ENCODE measurements around the gene AMDHD1. TPM values are rescaled to one million over a fixed set of nuclear protein-coding genes. Genes with fewer than 3 reads are reported as not detected.
"Not testable (repeated sequence)": the region's sequence is repeated elsewhere in the genome, so short reads cannot be mapped to it uniquely, and the experiment has no call there.

Gene AMDHD1
- total RNA-seq, 1 experiment from 2014 or later = 0.17 TPM

- DNase-seq (ENCODE audit: low read depth) = peak; percentile 5
These were observed 20.0 kb downstream of the AMDHD1 start for GRCh38 chr12:95963096-95963495.

DNA sequence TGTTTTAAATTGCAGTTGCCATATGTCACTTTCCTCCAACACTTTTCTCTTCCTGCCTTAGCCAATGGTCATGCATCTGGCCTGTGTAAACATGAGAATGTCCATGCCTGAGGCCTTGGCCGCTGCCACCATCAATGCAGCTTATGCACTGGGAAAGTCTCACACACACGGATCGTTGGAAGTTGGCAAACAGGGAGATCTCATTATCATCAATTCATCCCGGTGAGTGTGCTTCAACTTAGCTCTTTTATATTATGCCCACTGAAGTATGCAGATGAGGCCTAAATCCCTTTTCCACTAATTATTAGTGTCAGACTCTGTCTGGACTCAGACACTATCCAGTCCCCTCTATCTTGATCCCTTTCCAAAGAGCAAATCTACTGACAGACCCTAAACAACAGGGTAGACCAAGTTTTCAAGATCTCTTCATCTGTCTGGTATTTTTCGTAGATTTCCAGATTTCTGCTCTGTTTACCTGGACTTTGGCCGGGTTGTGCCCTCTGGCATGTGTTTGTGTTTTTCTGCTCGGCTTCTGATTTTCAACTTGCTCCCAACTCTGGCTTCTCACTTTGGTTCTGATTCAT is 23.2 kb downstream of the AMDHD1 start:
- DNase-seq (ENCODE audit: low read depth) = no peak

DNA sequence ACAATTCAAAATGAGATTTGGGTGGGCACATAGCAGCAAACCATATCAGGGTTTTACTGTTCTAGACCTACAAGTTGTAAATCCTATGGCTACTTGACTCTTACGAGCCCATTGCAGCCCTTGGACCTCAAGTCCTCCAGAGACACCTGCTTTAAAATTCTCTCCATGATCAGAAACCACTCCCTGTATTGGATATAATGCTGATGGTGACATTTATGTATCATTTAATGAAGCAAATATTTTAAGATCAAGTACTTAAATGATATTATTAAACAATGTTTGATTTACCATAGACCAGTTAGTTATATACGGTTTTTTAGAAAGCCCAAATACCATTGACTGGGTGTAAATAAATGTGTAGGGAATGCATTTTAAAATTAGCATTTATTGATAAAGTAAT is 24.2 kb downstream of the AMDHD1 start:
- no peak for DNase-seq (ENCODE audit: low read depth)

- DNase-seq (ENCODE audit: low read depth) = not testable (repeated sequence)
These were observed 26.0 kb downstream of the AMDHD1 start for GRCh38 chr12:95969116-95969515.

DNA sequence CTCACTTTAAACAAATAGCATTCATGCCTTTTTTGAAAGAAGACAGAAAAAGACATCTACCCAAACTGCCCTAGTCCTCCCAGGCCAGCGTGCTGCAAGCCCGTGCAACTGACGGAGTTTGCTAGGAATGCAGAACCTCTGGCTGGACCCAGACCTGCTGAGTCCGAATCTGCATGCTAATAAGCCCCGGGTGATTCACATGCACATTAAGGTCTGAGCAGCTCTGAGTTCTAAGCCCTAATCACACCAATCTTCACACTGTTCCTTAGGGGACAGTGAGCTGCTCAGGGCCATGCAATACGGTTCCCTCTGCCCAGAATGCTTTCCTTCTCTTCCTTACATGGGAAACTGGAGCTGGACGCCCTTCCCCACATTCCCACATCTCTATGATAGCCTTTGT is 27.8 kb downstream of the AMDHD1 start:
- DNase-seq (ENCODE audit: low read depth) = no peak

GRCh38 chr12:95972832-95973456 is 29.8 kb downstream of the AMDHD1 start:
- DNase-seq (ENCODE audit: low read depth) = no peak

DNA sequence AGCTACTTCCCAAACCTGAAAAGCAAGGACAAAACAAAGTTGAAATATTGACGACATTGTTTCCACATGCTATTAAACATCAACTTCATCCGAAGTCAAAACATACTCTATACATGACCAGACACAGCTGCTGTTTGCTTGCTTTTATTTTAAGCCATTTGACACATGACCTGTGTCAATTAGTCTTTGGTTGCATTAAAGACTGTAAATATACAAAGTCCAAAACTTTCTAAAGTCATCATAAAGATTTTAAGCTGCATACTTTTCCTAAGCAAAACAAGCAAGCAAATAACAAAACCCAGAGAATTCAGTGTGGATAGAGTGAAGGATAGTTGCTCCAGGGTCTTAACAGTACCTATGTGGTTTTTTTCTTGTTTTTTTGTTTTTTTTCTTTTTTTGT is 31.2 kb downstream of the AMDHD1 start:
- no peak for DNase-seq (ENCODE audit: low read depth)

DNA sequence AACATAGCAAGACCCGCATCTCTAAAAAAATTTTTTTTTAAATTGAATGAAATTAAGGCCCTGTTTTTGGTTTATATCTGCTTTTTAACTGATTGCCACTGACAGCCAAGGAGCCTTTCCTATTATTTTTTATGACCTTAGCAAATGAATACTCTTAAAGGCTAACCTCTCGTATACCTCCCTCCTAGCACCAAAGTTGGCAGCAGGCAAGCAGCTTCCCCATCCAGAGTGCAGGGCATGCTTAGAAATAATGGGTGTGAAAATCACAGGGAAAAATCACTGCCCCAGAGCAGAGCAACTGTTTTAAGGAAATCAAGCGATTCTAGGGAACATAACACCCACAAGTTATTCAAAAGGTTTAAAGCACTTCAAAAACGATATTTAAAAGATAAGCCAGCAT is 32.4 kb downstream of the AMDHD1 start:
- DNase-seq (ENCODE audit: low read depth) = no peak

GRCh38 chr12:95976416-95976832 is 33.3 kb downstream of the AMDHD1 start:
- DNase-seq (ENCODE audit: low read depth) = peak; percentile 54

GRCh38 chr12:95977764-95978305 is 34.7 kb downstream of the AMDHD1 start:
- no peak for DNase-seq (ENCODE audit: low read depth)

DNA sequence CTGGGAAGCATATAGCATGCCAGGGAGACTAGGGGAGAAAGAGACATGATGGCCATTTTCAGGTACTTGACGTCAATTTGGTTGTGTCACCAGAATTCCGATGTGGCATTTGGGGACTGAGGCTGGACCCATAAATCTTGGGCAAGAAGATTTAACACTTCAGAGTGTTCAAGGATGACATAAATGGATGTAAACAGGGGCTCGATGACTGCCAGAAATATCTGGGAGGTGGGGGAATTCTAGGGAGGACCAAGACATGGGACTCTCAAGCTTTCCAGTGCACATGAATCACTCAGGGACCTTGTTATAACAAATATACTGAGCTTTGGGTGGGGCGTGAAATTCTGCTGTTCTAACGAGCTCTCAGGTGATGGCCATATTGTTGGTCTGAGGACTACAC is 35.2 kb downstream of the AMDHD1 start:
- no peak for DNase-seq (ENCODE audit: low read depth)

GRCh38 chr12:95978774-95979173 is 35.6 kb downstream of the AMDHD1 start:
- DNase-seq (ENCODE audit: low read depth) = no peak

DNA sequence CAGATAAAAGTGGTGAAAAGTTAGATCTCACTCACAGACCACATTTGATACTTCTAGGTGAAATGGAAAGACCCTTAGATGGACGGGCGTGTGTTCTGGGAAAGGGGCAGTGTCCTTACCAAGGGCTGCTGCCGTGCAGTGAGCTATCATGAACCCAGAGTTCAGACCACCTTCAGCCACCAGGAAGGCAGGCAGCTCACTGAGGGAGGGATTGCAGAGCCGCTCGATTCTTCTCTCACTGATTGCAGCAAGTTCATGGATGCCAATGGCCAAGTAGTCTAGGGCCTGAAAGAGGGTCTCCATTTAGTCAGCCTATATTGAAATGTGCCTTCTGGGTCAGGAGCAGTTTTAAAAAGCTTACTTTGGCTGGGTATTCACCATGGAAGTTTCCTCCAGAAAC is 37.3 kb downstream of the AMDHD1 start:
- no peak for DNase-seq (ENCODE audit: low read depth)

DNA sequence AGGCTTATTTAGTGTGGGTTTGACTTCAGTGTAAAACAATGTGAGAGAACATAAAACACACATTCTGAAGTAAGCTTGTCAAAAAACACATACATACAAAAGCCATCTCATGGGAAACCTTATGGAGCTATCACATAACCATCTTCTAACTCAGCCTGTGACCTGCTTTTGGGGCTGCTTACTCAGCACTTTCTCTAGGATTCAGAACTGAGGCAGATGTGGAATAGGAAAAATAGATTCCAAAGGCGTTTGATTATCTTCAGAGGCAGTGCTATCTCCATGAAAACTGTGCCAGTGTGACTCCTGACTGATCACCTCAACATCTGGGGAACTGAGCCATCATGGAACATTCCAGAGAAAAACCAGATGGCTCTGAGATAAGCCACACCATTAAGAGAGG is 39.5 kb downstream of the AMDHD1 start:
- no peak for DNase-seq (ENCODE audit: low read depth)

GRCh38 chr12:95984682-95985081 is 41.6 kb downstream of the AMDHD1 start:
- no peak for DNase-seq (ENCODE audit: low read depth)

DNA sequence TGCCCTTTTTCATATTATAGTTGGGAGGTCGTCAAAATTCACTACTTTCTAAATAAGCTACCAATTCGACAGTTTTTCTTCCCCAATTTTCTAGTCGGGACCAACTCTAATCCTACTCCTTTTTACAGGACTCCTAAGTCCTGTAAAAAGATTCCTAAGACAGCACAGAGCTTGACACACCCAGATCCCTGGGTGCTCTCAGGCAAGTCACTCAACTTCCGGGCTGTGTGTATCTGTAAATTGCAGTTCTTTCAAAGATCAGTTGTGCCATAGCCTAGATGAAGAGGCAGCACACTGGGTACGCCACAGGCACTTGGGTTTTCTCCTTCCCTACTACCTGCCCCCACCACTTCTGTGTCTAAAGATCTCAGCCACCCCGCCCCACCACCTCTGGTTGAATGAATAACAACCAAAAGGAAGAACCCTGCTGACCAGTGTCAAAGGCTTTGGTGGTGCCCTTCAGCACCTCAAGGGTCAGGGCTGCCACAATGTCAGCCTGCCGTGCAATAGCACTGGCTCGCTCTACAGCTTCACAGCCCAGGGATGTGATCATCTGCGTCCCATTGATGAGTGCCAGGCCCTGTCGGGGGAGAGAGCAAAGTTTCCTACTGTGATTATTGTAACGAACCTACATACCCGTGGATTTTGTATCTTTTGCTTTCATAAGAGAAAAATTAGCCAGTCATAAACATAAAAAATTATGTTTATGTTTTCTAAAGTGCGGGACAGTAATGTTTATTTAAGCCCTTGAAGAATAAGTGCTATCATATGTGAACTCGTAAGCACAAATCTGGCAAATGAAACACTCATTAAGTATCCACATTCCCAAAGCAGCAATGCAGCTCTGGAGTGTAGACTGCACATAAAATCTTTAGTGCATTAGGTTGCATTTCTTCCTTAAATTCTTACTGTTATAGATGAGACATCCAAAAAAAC is 43.8 kb downstream of the AMDHD1 start:
- DNase-seq (ENCODE audit: low read depth) = no peak

DNA sequence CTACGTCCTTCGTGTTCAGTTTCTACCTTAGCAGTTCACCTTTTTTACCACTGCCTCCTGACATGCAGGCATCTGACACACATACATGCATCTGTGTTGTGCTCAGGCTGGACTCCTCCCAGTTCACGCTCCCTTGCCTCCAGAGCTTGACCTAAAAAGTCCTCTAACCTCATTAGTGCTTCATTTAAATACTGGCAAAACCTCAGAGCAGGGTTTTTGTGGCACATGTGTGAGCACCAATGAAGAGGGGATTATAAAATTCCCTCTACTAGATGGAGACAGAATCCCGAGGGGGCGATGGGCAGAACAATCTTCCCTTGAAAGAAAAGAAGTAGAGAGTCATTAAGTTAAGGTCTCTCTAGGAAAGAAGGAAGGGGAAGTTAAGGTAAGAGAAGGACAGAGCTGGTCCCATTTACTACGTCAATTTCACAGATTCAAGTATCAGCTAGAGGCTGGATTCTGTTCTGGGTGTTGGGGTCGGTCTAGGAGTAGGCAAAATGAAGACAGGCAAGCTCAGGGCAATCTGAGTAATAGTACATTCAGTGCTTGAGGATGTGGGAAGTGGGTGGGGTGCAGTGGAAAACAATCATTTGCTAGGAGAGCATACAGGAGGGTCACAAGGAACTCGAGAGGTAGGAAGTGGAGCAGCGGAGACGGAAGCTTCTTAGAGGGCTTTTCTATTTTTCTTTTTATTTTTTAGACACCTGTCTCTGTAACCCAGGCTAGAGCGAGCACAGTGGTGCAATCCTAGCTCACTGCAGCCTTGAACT is 45.6 kb downstream of the AMDHD1 start:
- no peak for DNase-seq (ENCODE audit: low read depth)

DNA sequence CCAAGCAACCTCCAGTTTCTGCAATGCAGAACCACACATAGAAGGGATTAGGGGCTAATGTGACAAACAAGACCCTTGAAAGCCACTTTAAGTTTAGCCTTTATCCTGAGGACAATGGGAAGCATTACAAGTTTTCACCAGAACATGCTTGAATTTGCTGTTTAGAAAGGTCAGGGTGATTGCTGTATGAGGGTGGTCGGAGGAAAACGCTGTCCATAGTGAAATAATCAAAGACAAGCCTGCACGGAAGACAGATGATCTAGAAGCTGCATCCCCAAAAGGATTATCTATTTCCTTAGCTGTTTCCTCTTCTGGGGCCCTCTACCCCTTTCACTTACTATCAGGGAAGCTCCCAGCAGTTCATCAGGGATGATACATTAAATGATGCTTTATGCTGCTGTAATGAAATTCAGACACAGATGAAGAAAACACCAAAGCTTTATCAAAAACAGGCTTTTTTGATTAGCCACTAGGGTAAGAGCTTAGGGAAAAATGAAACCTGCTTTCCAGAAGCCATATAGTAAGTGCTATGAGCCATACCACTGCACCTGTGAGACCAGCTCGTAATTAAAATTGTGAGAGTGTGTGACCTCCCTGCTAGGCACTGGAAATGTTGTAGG is 46.5 kb downstream of the AMDHD1 start:
- DNase-seq (ENCODE audit: low read depth) = no peak

DNA sequence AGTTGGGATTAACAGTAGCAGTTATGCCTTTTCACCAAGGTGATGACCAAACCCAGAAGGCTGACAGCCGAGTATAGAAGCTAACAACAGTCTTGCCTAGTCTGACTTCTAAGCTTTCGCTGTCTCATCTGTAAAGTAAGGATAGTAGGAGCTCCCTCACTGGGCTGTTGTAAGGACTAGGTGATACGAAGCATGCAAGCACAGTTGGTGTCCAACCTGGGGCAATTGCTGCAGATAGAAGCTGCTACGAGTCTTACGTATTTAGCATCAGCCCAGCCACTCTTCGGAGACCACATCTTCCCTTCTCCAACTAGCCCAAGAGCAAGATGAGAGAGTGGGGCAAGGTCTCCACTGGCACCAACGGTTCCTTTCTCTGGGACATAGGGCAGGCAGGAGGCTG is 47.0 kb downstream of the AMDHD1 start:
- no peak for DNase-seq (ENCODE audit: low read depth)

GRCh38 chr12:95993907-95994306 is 50.8 kb downstream of the AMDHD1 start:
- no peak for DNase-seq (ENCODE audit: low read depth)

- DNase-seq (ENCODE audit: low read depth) = no peak
These were observed 51.3 kb downstream of the AMDHD1 start for GRCh38 chr12:95994476-95994875.
